Stimulated activated CD4-positive, alpha-beta T cell treated with anti-CD3 and anti-CD28 coated beads, Interleukin-2, amount 100 ng/mL, for 4 hours (primary cell): ENCODE results near the gene TLR1.
"Not testable (repeated sequence)": the region's sequence is repeated elsewhere in the genome, so short reads cannot be mapped to it uniquely, and the experiment has no call there.

Experiments
- DNase-seq: peaks from one replicate; pipeline ENCODE4 v3.0.0-alpha.2; 2020; ENCODE audit warnings: low read depth

Gene TLR1, protein sequence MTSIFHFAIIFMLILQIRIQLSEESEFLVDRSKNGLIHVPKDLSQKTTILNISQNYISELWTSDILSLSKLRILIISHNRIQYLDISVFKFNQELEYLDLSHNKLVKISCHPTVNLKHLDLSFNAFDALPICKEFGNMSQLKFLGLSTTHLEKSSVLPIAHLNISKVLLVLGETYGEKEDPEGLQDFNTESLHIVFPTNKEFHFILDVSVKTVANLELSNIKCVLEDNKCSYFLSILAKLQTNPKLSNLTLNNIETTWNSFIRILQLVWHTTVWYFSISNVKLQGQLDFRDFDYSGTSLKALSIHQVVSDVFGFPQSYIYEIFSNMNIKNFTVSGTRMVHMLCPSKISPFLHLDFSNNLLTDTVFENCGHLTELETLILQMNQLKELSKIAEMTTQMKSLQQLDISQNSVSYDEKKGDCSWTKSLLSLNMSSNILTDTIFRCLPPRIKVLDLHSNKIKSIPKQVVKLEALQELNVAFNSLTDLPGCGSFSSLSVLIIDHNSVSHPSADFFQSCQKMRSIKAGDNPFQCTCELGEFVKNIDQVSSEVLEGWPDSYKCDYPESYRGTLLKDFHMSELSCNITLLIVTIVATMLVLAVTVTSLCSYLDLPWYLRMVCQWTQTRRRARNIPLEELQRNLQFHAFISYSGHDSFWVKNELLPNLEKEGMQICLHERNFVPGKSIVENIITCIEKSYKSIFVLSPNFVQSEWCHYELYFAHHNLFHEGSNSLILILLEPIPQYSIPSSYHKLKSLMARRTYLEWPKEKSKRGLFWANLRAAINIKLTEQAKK

DNA sequence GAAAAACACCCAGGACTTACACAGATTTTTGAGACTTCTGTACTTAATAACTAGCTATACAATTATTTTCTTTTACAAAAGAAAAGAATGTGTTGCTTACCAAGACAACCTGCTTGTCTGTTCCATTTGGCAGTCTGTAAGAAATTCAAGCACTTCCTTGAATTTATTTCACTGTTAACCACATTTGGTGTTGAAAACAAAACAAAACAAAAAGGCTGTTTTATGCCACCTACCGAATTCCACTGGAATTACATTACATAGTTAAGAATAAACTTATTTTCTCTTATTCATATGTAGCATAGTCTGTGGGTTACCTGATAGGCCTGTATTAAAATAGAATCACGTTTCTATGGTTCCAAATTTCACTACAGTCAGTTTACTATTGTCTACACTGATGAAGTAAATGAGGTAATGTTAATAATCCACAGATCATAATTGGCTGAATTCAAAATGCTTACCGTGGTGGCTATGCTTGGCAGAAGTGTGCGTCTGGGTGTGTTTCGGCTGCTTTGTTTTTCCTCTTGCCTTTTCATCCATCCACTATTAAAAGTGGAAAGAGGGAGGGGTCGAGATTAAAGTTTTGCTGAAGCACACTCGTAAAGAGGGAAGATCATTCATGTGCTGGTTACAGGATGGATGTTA, at the start of gene TLR1:
Gene TLR1 (minus strand): TSS at position 138 of the 642 bp plus-strand sequence. CDS start 5,960 bp downstream, outside the sequence.
- DNase-seq: no peak

DNA sequence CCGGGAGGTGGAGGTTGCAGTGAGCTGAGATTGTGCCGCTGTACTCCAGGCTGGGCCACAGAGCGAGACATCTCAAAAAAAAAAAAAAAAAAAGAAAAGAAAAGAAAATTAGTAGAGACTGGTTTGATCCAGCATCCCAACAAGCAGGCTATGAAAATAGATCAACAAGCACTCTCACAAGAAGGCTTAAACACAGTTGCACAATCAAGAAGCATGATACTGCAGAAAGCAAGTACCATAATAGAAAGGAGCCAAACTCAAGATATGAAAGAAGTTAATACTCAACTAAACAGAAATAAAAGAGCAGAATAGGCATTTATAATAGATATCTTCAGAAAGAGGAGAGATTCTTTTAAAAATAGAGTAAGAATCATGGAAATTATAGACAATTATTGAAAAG, 41.4 kb upstream of the TLR1 start:
- no peak for DNase-seq

DNA sequence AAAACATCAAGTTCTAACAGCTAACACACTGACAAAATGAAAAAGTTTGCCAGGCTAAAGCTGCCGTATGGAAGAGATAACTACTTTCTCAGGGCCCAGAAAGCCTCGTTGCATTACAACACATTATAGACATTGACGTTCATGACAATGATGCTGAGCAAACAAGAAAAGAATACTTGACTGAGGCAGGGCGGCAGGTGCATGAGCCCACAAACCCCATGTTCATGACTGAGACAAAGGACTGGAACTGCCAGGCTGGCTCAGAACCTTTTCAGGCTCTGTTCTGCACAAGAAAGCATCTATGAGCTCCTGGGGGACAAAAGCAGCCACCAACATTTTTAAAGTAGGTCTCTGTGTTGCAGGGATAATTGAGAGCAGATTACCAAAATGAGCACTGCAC, 38.4 kb upstream of the TLR1 start:
- DNase-seq: no peak

DNA sequence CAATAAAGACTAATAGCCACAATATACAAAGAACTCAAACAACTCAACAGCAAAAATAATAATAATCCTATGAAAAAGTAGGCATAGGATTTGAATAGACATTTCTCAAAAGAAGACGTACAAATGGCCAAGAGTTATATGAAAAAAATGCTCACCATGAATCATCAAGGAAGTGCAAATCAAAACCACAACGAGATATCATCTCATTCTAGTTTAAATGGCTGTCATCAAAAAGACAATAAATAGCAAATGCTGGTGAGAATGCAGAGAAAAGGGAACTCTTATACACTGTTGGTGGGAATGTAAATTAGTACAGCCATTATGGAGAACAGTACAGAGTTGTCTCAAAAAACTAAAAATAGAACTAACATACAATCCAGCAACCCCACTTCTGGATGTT, 33.3 kb upstream of the TLR1 start:
- no peak for DNase-seq

DNA sequence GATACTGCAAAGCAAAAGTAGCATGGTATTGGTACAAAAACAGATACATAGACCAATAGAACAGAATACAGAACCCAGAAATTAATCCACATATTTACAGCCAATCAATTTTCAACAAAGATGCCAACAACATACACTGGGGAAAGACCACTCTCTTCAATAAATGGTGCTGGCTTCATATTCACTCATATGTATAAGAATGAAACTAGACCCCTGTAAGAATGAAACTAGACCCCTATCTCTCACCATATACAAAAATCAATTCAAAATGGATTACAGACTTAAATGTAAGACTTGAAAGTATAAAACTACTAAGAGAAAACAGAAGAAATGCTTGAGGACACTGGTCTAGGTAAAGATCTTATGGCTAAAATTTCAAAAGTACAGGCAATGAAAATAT, 32.7 kb upstream of the TLR1 start:
- DNase-seq: no peak

DNA sequence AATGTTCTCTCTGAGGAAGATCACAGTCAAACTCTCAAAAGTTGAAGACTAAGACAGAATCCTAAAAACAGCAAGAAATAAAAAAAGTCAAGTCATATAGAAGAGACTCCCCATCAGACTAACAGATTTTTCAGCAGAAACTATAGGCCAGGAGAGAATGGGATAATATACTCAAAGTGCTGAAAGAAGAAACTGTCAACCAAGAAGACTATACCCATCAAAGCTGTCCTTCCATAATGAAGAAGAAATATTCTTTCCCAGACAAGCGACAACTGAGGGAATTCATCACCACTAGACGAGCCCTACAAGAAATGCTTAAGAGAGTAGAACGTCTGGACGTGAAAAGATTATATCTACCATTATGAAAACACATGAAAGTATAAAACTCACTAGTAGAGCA, 30.0 kb upstream of the TLR1 start:
- DNase-seq: no peak

DNA sequence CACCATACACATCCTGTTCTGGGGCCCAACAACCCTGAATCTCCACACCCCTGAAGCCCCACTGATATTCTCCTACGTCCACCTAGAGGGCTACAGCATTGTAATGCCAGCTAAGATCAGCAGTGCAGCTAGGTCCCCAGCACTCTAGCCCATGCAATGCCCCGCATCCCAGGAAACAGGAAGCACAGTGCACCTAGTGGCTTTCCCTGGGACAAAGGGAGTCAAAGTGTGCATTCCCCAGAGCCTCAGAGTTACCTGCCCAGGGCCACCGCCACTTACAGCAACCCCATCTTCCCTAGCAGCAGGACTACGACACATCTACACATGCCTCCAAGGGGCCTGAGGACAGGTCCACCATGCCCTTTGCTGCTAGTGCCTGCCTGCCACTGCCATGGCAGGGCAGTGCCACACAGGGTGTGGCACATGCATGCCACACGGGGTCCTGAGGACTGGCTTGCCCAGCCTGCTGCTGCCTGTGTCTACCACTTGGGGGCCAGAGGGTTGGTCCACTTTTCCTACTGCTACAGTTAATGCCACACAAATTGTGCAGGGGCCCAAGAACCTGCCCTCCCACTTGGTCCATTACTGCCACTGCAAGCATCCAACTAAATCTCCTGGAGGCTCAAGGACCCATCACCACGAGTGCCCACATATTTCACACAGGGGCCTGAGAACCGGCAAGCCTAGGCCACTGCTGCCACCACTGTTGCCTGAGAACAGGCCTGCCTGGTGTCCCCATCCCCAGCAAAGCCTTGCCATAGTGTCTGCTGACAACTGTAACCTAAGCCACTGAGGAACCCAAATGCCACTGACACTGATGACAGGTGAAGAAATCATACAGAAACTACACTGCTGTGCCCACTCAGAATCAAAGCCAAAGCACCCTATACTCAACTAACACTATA, 28.3 kb upstream of the TLR1 start:
- no peak for DNase-seq

DNA sequence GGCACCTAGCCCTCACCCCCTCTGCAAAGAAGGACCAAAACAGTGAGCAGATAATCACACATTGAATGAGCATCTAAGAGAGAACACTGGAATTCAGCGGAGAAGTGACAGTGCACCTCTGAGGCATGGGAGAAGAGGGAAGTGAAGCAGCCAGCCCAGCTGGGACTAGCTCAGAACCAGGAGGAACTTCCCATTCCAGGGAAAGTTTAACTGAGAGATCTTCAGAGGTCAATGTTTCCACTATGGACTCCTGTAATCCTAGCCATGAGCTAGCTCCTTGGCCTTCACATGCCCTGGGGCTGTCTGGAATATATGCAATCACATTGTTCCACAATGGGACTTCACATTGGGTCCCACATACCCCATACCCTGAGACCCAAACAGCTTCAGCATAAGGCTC, 27.6 kb upstream of the TLR1 start:
- no peak for DNase-seq

DNA sequence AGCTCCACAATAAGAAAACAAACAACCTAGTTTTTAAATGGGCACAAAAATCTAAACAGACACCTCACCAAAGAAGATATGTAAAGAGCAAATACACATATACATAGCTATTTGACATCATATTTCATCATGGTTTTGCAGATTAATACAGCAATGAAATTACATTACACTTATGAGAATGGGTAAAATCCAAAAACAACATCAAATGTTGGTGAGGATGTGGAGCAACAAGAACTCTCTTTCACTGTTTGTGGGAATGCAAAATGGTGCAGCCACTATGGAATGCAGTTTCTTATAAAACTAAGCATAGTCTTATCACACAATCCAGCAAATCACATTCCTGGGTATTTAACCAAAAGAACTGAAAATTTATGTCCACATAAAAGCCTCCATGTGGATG, 27.1 kb upstream of the TLR1 start:
- DNase-seq: no peak

DNA sequence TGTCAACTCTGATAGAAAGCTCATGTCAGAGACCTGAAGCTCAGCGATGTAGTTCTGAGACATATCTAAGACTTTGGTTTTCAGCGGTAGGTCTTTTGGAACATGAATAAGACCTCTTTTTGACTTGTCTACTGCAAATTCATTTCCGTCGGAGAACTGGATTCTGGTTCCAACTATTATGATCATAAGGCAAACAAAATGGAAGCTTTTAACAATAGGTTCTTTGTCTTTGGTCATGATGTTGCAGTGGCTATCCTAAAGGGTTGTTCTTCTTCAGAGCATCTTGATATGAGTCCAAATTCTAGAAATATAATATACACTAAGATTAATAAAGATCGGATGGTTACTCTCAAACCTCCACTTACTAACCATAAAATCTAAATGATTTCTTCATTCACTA, 24.6 kb upstream of the TLR1 start:
- no peak for DNase-seq

DNA sequence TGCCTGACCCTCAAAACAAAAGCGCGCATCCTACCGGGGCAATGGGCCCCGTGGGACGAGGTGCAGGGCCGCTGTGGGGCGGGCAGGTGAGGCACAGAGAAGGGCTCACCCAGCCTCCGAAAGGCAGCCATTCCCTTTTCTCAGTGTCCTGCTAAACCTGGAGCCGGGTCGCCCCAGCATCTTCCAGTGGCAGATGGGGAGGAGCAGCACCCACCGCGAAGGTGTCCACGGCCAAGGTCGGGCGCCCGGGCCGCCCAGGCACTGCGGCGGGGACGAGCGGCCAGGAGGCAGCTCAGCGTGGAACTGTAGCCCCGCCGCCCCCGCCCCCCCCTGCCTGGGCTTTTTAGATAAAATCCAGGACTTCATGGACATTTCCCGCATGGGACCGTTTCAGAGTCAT, 19.2 kb upstream of the TLR1 start:
- no peak for DNase-seq

DNA sequence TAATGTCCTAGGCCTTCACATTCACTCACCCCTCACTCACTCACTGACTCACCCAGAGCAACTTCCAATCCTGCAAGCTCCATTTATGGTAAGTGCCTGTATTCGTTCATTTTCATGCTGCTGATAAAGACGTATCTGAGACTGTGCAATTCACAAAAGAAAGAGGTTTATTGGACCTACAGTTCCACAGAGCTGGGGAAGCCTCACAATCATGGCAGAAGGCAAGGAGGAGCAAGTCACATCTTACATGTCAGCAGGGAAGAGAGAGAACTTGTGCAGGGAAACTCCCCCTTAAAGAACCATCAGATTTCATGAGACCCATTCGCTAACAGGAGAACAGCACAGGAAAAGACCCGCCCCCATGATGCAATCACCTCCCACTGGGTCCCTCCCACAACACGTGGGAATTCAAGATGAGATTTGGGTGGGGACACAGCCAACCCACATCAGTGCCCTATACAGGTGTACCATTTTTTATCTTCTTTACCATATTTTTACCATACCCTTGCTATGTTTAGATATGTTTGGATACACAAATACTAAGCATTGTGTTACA, 18.2 kb upstream of the TLR1 start:
- no peak for DNase-seq

DNA sequence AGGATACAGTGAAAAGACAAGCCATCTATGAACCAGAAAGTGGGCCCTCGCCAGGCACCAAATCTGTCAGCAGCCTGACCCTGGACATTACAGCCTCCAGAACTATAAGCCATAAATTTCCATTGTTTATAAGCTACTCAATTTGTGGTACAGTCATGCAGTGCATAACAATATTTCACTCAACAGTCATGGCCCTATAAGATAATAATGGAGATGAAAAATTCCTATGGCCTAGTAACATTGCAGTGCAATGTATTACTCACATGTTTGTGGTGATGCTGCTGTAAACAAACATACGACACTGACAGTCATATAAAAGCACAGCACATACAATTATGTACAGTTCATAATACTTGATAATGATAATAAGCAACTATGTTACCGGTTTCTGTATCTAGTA, 17.1 kb upstream of the TLR1 start:
- no peak for DNase-seq

DNA sequence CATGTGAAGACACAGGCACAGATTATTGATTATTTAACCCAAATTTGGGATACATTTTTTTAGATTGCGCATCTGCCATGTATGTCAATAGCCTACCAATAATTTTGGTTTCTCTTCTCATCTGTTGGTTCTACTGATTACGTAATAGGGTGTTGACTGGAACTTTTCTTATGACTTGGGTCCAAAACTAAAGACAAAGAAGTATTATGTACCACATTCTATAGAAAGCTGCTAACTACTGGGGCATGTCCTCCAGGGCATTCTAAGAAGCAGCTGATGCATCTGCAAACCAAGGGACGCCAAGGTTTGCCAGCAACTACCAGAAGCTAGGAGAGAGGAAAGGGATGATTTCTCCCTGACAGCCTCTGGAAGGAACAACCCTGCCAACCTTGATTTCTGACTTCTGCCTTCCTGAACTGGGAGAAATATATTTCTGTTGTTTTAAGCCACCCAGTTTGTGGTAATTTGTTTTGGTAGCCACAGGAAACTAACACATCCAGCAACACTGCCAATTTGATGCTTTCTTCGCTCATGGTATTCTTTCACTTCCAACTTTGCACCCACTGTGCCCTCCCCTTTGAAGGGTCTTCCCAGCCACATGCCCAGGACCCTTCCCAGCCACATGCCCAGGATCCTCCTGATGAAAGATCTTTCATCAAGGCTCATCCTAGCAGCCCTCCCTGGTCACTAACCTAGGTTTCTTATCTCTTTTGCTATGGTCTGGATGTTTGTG, 15.9 kb upstream of the TLR1 start:
- DNase-seq: no peak

DNA sequence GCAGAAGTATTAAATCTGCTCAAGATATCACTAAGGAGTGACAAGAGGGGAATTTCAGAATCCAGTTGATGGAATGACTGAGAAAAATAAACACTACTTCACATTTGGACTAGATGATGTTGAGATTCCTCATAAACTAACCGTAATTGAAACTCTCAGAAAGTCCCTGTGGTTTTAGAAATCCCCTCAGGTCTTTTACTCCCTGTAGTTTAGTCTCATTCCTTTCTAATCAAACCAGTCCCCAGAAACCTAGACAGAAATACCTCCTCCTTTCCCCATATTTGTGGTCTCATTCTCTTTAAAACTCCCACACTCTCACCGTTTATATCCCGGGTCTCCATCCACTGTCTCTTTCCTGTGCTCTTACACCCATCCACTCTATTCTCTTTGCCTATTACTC, 15.0 kb upstream of the TLR1 start:
- DNase-seq: no peak

DNA sequence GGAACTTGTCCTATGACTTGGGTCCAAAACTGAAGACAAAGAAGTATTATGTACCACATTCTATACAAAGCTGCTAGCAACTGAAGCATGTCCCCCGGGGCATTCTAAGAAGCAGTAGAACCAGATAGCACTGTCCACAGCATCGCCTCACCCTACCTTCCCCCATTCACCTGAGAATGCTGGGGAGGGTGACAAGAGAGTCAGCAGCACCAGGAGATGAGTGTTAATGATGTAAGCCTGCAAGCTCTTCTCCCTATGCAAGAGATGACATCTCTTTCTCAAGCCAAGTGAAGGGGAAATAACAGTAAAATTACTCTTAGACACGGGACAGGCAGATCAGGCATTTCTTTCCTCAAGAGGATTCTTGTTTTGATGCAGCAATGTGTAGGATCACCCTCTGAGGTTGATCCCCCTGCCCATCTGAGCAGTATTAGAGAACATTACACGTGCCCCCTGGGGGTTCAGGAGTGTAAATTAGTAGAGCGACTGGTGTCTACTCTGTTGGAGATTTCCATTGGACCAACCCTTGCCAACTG, 13.9 kb upstream of the TLR1 start:
- no peak for DNase-seq

DNA sequence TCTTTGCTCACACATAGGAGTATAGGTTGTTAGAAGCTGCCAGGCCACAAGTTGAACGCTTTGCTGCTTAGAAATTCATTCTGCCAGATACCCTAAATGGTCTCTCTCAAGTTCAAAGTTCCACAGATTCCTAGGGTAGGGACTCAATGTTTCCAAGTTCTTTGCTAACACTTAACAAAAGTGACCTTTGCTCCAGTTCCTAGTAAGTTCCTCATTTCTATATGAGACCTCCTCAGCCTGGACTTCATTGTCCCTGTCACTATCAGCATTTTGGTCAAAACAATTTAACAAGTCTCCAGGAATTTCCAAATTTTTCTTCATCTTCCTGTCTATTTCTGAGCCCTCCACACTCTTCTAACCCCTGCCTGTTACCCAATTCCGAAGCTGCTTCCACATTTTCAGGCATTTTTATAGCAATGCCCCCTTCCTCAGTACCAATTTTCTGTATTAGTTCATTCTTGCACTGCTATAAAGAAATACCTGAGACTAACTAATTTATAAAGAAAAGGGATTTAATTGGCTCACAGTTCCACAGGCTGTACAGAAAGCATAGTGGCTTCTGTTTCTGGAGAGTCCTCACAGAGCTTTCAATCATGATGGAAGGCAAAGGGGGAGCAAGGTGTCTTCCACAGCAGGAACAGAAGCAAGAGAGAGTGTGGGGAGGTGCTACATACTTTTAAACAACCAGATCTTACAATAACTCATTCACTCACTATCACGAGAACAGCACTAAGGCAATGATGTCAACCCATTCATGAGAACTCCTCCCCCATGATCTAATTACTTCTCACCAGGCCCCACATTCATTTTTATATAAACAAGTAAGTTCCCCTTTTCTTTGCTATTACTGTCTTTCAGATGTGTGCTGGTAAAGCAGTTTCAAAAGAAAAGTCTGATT, 11.5 kb upstream of the TLR1 start:
- no peak for DNase-seq

DNA sequence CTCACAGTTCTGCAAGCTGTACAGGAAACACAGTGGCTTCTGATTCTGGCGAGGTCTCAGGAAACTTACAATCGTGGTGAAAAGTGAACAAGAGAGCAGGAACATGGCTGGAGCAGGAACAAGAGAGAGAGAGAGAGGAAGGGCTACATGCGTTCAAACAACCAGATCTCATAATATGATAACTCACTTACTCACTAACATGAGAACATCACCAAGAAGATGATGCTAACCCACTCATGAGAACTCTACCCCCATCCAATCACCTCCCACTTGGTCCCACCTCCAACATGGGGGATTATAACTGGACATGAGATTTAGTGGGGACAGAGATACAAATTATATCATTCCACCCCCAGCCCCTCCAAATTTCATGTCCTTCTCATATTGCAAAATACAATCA, 9.8 kb upstream of the TLR1 start:
- no peak for DNase-seq

DNA sequence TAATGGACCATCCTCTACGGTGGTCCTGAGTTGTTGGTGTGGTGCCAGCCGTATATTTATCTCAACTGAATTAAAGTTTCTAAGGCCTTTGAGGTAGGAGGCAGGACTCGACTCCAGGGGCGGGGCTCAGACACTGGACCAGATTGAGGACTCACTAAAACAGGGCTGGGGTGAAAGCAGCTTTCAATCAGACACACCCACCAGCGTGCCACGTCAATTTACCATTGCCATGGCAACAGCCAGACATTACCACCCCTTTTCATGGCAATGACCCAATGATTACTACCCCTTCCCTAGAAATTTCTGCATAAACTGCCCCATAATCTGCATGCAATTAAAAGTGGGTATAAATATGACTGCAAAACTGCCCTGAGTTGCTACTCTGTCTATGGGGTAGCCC, 6.7 kb upstream of the TLR1 start:
- no peak for DNase-seq

DNA sequence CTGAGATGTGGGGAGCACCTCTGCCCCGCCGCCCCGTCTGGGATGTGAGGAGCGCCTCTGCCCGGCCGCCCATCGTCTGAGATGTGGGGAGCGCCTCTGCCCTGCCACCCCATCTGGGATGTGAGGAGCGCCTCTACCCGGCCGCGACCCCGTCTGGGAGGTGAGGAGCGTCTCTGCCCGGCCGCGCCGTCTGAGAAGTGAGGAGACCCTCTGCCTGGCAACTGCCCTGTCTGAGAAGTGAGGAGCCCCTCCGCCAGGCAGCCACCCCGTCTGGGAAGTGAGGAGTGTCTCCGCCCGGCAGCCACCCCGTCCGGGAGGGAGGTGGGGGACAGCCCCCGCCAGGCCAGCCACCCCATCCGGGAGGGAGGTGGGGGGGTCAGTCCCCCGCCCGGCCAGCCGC, 2.9 kb upstream of the TLR1 start:
- DNase-seq: not testable (repeated sequence)
